Stimulated activated effector memory CD8-positive, alpha-beta T cell treated with anti-CD3 and anti-CD28 coated beads, Interleukin-12 subunit alpha, Interleukin-12 subunit beta, amount 100 ng/mL, for 72 hours (primary cell): ENCODE results near the gene PPP1R1C.
"Not testable (repeated sequence)": the region's sequence is repeated elsewhere in the genome, so short reads cannot be mapped to it uniquely, and the experiment has no call there.

Source experiments
- ATAC-seq: fragments of 150-1000 bp; cut with Tn5 transposase; 2 replicates; pipeline ENCODE4 v1.10.0; 2021
- DNase-seq, 2 donors: peaks; one replicate each; pipeline ENCODE4 v3.0.0; 2021 to 2022; ENCODE audit warnings: low spot score in 2 of 2
- H3K27ac Mint-ChIP-seq: one replicate; pipeline ENCODE4 v1.8.0; 2022; ENCODE audit warnings: mild to moderate bottlenecking, mixed read lengths
- H3K36me3 Mint-ChIP-seq: one replicate; pipeline ENCODE4 v1.8.0; 2022; ENCODE audit warnings: mild to moderate bottlenecking, mixed read lengths
- H3K4me1 Mint-ChIP-seq: one replicate; pipeline ENCODE4 v1.8.0; 2022; ENCODE audit warnings: mixed read lengths
- H3K4me3 Mint-ChIP-seq: one replicate; pipeline ENCODE4 v1.8.0; 2022; ENCODE audit warnings: mild to moderate bottlenecking, mixed read lengths
- H3K9me3 Mint-ChIP-seq: one replicate; pipeline ENCODE4 v1.8.0; 2022; ENCODE audit warnings: mixed read lengths

The PPP1R1C gene

DNA sequence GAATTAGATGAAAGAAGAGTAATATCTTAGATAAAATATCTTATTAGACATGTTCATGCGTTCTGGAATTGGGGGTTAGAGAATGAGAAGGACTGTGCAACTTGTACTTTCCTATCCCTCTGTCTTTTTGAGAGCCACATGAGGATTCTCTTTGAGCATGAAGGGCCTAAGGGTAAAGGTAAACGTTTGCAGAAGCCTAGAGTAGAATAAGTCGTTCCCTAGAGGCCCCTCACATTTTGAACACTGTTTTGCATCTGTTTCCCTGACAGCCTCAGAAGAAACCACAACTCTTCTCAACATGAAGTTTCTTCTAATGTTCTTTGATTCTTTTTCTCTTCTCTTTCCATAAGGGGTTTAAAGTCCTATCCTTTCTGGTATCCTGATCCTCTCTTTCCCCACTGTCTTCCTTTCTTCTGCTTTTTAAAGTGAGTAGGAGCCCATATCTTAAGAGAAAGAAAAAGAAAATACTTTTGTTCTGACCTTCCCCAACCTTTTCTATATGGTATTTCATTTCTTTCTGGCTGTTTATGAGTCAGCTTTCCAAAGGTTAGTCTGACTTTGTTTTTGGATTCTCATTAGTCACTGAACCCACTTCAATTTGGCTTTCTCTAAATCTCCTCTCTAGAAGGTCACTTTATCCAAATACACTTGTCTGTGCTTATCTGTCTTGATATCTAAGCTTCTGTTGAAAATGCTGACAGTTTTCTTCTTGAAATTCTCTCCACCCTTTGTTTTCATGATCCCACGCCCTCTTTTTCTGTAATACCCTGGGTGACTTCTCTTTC lies 34.8 kb downstream of the PPP1R1C start:
- no peaks in the 10 kb centered on the region for H3K4me1 Mint-ChIP-seq
- H3K9me3 Mint-ChIP-seq, result peaks cover 6% of the 10 kb centered on the region
- H3K36me3 Mint-ChIP-seq, result no peaks in the 10 kb centered on the region
- no peak for DNase-seq
- no peak overlapping the region for H3K4me3 Mint-ChIP-seq
- no peak overlapping the region for H3K27ac Mint-ChIP-seq
- ATAC-seq, result no peak

DNA sequence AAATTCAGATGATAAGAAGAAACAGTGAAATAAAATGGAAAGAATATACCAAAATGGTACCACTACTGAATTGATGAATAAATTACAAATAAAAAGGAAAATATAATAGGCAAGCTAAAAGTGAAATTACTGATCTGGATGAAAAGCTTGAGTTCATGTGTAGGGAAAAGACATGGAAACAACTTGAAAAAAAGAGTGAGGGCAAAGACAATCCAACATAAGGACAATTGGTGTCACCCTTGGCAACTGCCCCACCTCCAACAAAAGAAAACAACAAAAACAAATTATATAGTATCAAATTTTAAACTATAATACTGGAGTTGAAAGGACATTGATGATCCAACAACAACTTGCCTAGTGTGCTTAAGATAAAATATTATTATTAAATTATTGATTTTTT lies 37.6 kb downstream of the PPP1R1C start:
- H3K36me3 Mint-ChIP-seq, result no peaks in the 10 kb centered on the region
- ATAC-seq (no peak), DNase-seq (no peak)
- H3K4me1 Mint-ChIP-seq, result no peaks in the 10 kb centered on the region
- no peak overlapping the region for H3K4me3 Mint-ChIP-seq
- no peak overlapping the region for H3K27ac Mint-ChIP-seq
- peaks cover 6% of the 10 kb centered on the region for H3K9me3 Mint-ChIP-seq

DNA sequence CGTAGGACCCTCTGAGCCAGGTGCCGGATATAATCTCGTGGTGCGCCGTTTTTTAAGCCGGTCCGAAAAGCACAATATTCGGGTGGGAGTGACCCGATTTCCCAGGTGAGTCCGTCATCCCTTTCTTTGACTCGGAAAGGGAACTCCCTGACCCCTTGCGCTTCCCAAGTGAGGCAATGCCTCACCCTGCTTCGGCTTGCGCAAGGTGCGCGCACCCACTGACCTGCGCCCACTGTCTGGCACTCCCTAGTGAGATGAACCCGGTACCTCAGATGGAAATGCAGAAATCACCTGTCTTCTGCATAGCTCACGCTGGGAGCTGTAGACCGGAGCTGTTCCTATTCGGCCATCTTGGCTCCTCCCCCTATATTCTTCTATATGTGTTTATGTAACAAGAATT lies 45.2 kb downstream of the PPP1R1C start:
- not testable (repeated sequence) for H3K9me3 Mint-ChIP-seq, DNase-seq, H3K27ac Mint-ChIP-seq, ATAC-seq, H3K4me3 Mint-ChIP-seq, H3K36me3 Mint-ChIP-seq, H3K4me1 Mint-ChIP-seq

DNA sequence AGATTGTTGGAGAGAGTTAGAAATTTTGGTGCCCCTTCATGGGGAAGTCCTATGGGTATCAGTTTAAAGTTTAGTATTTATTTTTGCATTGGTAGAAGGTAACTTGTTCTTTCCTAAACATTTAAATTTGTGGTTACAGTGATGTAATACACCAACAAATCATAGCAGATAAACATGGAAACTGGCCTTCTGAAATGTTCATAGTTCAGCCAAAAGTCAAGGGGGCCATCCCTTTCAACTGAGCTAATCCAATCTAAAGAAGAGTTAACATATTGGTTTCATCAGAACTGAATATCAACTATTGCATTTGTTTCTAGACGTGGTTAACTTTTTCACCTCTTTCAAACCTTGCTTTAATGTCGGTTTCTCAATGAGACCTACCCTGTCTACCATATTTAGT lies 46.3 kb downstream of the PPP1R1C start:
- H3K9me3 Mint-ChIP-seq, result no peaks in the 10 kb centered on the region
- no peak for ATAC-seq
- no peaks in the 10 kb centered on the region for H3K4me1 Mint-ChIP-seq
- H3K27ac Mint-ChIP-seq, result no peak overlapping the region
- no peaks in the 10 kb centered on the region for H3K36me3 Mint-ChIP-seq
- no peak for DNase-seq
- no peak overlapping the region for H3K4me3 Mint-ChIP-seq

DNA sequence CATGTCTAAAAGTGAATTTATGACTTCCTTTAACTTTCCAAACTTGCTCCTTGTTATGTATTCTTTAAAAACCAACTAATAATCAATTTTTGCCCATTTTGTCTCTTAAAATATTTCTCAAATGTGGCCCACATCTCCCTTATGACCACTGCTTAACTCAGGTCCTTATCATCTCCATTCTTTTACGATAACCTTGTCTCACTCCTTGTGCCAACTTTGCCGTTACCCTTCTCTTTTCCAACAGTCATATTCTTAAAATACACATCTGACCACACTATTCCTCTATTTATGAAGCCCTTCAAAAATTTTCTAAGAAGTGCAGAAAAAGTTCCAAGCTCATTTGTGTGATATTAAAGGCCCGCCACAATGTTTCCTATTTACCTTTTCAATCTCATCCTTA lies 47.8 kb downstream of the PPP1R1C start:
- H3K27ac Mint-ChIP-seq, result no peak overlapping the region
- H3K4me3 Mint-ChIP-seq, result no peak overlapping the region
- no peaks in the 10 kb centered on the region for H3K4me1 Mint-ChIP-seq
- DNase-seq, result no peak
- ATAC-seq, result no peak
- H3K9me3 Mint-ChIP-seq, result no peaks in the 10 kb centered on the region
- H3K36me3 Mint-ChIP-seq, result no peaks in the 10 kb centered on the region

DNA sequence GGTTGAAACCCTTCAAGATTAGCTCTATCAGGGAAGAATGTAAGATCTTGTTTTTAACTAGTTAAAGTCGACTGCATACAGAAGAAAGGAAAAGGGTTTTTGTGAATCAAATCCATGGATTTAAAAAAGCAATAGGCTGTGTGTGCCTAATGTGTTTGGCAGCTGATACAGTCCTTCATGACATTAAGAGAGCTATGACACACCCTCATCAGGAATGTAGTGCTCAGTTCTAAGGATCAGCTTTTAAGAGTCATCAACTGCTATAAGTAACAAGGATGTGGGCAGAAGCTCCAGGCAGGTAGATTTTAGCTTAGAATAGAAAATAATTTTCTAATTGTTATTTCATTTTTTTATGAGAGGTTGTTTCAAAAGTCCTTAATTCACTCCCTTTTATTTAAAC lies 52.9 kb downstream of the PPP1R1C start:
- no peak overlapping the region for H3K27ac Mint-ChIP-seq
- no peaks in the 10 kb centered on the region for H3K4me1 Mint-ChIP-seq
- DNase-seq (no peak), ATAC-seq (no peak)
- H3K36me3 Mint-ChIP-seq, result no peaks in the 10 kb centered on the region
- H3K9me3 Mint-ChIP-seq, result no peaks in the 10 kb centered on the region
- H3K4me3 Mint-ChIP-seq, result no peak overlapping the region

DNA sequence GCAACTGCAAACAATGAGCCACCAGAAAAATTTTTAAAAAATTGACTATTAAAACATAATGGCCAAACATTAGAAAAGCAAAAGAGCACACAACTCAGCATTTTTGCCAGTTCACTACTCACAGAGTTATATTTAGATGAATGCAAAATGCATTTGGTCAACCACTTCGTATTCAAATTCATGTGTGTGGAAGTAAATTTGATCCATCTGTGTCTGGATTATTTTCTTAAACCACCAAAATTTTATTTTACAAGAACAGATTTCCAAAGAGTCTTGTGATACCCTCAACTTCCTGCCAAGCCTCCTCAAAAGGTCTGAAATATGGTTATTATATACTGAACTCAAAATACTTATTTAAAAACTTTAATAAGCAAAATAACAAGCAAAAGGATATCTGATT lies 57.4 kb downstream of the PPP1R1C start:
- Mint-ChIP-seq H3K9me3 (no peaks in the 10 kb centered on the region), H3K4me3 (no peak overlapping the region), H3K36me3 (no peaks in the 10 kb centered on the region), H3K4me1 (no peaks in the 10 kb centered on the region), H3K27ac (no peak overlapping the region)
- DNase-seq (no peak), ATAC-seq (no peak)

DNA sequence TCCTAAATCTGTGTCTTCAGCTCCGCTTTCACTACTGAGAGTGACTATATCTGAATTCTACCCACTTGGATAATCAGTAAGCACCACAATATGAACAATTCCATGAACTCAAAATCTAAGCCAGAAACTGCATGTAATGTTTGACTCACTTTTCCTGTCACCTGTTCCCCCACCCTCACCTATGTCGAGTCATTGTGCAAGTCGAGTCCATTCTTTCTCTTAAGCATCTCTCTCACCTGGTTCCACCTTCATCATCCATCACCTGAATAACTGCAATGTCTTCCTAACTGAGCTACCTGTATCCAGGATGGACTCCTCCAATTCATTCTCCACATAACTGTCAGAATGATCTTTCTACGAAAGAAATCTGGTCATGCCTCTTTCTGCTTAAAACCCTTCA lies 58.2 kb downstream of the PPP1R1C start:
- Mint-ChIP-seq H3K27ac (no peak overlapping the region), H3K9me3 (no peaks in the 10 kb centered on the region)

DNA sequence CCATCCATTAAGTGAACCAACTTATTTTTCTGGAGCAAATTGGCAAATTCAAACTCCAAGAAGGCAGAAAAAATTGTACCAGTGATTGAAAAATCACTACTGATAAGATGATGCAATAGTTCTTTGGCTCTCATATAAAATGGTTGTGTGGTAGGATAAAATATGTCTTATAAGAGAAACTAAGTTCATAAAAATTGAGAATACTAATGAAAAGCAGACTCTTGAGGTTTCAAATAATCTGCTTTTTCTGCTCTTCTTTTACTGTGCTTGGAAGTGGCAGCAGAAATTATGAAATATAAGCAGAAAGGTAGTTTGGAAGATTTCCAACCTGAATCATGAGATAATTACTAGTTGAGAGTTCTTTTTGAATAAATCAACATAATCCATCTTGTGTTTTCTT lies 61.9 kb downstream of the PPP1R1C start:
- no peak for ATAC-seq
- Mint-ChIP-seq H3K4me1 (no peaks in the 10 kb centered on the region), H3K4me3 (no peak overlapping the region), H3K9me3 (no peaks in the 10 kb centered on the region), H3K36me3 (no peaks in the 10 kb centered on the region), H3K27ac (no peak overlapping the region)
- no peak for DNase-seq

More for the DNA sequence above, 58.2 kb downstream of the PPP1R1C start:
- no peak overlapping the region for H3K4me3 Mint-ChIP-seq
- H3K36me3 Mint-ChIP-seq, result no peaks in the 10 kb centered on the region
- ATAC-seq (no peak), DNase-seq (no peak)
- H3K4me1 Mint-ChIP-seq, result no peaks in the 10 kb centered on the region

DNA sequence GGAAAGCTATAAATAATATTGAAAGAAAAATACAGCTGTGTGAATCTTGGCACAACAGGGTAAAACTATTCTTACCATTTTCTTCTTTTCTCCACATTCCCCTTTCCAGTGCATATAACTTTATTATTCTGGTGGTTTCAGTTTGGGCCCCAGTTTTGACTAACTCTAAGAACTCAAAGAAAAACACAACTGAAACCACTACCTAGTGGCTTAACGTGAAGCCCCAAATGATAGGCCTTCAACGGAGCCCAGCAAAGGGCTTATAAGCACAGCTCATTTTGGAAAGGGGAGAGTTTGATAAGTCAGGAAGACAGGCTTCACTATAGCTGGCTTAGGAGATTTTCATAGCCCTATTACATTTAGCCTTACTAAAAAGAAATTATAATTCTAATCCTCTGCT lies 62.4 kb downstream of the PPP1R1C start:
- H3K4me3 Mint-ChIP-seq, result no peak overlapping the region
- no peaks in the 10 kb centered on the region for H3K4me1 Mint-ChIP-seq
- DNase-seq (no peak), ATAC-seq (no peak)
- no peaks in the 10 kb centered on the region for H3K9me3 Mint-ChIP-seq
- H3K36me3 Mint-ChIP-seq, result no peaks in the 10 kb centered on the region
- no peak overlapping the region for H3K27ac Mint-ChIP-seq

DNA sequence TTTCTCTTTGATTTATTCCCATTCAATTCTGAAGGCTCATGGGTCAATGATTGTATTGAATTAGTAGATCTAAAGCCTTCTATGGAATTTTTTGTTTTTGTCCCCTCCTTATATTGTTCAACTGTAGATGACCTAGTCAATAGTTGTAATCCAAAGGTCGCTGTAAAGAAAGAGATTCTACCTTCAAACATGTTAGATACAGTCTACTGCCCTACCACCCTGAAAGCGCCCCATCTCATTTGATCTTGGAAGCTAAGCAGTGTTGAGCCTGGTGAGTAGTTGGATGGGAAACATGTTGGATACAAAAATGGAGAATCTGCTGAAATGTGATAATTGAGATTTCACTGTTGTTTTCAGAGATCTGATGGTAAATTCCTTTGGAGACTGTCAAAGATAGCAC lies 63.0 kb downstream of the PPP1R1C start:
- Mint-ChIP-seq H3K27ac (no peak overlapping the region), H3K9me3 (no peaks in the 10 kb centered on the region), H3K4me3 (no peak overlapping the region), H3K36me3 (no peaks in the 10 kb centered on the region), H3K4me1 (no peaks in the 10 kb centered on the region)
- no peak for ATAC-seq
- no peak for DNase-seq

DNA sequence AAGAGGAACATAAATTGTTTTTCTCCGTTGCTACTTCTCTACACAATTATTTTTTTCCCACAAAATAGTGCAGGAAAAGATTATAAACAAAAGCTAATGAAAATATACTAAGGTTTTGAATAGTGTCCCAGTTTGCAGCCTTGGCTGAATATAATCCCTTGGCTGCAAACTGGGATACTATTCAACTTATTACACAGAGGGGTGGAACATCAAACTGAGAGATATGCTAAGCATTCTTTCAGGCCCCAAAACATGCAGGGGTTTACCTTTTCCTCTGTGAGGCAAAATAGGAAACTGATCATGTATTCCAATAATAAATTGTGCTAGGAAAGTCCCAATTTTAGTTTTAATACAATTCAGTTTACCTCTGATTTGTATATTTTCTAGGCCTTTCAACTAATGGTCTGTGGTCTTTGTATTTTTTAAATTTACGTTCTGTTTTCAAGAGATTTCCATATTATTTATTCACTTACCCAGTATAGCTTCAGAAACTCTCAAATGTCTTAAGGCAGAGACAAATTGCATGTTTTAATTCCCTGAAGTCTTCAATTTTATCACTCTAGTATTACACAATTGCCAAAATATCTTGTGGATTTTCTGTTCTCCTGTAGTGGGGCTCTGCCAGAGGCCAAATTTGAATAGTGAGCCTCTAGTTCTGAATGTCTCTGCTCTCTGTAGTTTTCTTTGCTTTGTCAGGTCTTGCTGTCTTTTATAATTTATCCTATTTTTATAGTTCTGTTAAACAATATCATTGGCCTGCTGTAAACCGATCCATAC lies 63.9 kb downstream of the PPP1R1C start:
- H3K4me3 Mint-ChIP-seq, result no peak overlapping the region
- no peak for DNase-seq
- ATAC-seq, result no peak
- H3K36me3 Mint-ChIP-seq, result no peaks in the 10 kb centered on the region
- H3K4me1 Mint-ChIP-seq, result no peaks in the 10 kb centered on the region
- no peaks in the 10 kb centered on the region for H3K9me3 Mint-ChIP-seq
- H3K27ac Mint-ChIP-seq, result no peak overlapping the region

DNA sequence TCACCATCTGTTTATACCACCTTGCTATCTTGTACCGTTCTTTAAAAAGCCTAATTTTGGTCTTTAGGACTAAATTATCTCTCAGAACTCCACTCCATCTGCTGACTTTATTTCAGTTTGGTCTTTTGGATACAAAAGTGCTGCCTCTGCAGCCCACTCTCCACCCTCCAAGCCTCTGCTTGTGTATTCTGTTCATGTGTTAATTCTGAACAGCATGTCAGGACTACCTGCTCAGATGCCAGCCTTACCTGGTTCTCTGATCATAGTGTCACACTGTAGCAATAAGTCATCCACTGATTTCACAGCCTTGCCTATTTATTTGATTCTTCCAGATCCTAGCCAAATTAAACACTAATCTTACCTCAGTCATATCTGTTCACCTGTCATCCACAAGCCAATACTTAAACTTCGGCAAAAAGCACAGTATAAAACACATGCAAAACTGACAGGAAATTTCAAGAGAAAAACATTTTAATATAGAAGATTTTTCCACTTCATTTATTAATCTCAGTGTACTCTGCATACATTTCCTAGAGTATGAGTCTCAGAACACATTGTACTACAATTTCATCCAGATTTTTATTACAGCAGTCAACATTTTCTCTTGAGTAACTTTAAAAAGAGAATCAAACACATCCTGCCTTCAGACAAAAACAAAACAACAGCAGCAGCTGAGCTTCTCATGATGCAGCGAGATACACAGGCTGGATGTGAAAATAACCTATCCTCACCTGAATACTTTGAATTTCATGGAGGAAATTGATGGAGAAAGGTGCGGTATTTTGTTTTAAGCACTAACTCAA lies 64.9 kb downstream of the PPP1R1C start:
- Mint-ChIP-seq H3K4me3 (no peak overlapping the region), H3K36me3 (no peaks in the 10 kb centered on the region), H3K4me1 (no peaks in the 10 kb centered on the region), H3K27ac (no peak overlapping the region), H3K9me3 (peaks cover 5% of the 10 kb centered on the region)
- ATAC-seq, result no peak
- no peak for DNase-seq

DNA sequence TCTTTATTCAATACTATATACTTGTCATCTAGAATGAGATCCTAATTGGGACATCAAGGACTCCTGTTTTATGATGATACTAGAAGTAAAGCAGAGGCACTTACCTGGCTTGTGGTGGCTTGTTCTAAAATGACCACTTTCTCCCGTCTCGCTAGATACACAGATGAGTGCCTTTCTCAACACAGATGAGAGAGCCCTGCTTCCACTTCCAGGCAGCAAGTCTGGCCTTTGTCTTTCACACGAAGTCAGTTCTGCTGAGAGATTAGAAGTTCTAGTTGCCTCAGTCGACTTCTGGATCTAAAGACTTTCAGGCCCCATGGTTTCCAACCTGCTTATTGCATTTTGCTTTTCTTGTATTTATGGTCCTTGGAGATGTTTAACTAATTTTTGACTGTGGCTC lies 70.3 kb downstream of the PPP1R1C start:
- ATAC-seq (no peak), DNase-seq (no peak)
- H3K4me1 Mint-ChIP-seq, result no peaks in the 10 kb centered on the region
- no peaks in the 10 kb centered on the region for H3K36me3 Mint-ChIP-seq
- H3K9me3 Mint-ChIP-seq, result peaks cover 5% of the 10 kb centered on the region
- H3K4me3 Mint-ChIP-seq, result no peak overlapping the region
- H3K27ac Mint-ChIP-seq, result no peak overlapping the region

DNA sequence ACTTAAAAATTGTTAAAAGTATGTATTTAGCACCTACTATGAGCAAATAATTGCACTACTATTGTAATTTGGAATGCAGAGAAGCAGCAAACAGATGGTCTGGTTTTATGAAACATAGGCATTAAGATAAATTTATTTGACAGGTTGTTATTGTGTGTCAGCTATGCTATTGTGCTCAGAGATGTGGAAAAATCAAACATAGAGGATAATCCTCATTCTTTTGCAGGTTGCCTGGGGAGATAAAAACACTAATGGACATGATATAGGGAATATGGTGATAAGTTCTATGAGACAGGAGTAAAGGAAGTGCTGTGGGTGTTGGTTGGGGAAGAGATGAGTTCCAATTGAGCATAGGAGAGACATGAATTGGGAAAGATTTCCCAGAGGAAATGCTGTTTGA lies 71.3 kb downstream of the PPP1R1C start:
- DNase-seq, result no peak
- Mint-ChIP-seq H3K27ac (no peak overlapping the region), H3K4me1 (no peaks in the 10 kb centered on the region), H3K4me3 (no peak overlapping the region), H3K9me3 (peaks cover 5% of the 10 kb centered on the region), H3K36me3 (no peaks in the 10 kb centered on the region)
- no peak for ATAC-seq
